Muscle of back (tissue), 11 donors: ENCODE results near the gene PEX12. TPM values are rescaled to one million over a fixed set of nuclear protein-coding genes. Genes with fewer than 3 reads are reported as not detected.
A peak's percentile ranks its signal among the peaks of the same experiment; 100 is the strongest.
"Not testable (repeated sequence)": the region's sequence is repeated elsewhere in the genome, so short reads cannot be mapped to it uniquely, and the experiment has no call there.

Experiments used
- DNase-seq, 3 donors: peaks; one replicate each; pipeline versions ENCODE4 v3.0.0 to v3.0.0-alpha.2; 2013
- polyA plus RNA-seq, 10 donors: library from polyadenylated mRNA; unstranded; fragments of 120-200 nt; gene quantifications; one replicate each; pipeline ENCODE4 v1.2.1, GENCODE V29; 2013; ENCODE audit not compliant: insufficient read length in 10 of 10

Gene PEX12
- polyA plus RNA-seq, 10 donors = 7.1 to 9.2 (median 7.9) TPM

GRCh38 chr17:35584061-35584460 is 5.7 kb upstream of the PEX12 start:
- DNase-seq = no peak

- no peak for DNase-seq
Measured at GRCh38 chr17:35578929-35579432, 610 bp upstream of the PEX12 start.

GRCh38 chr17:35577830-35578196 is 558 bp downstream of the PEX12 start:
- peak in 1 of 3 donors; percentile 27 for DNase-seq

- no peak for DNase-seq
Measured at GRCh38 chr17:35575759-35576158, 2.6 kb downstream of the PEX12 start.

GRCh38 chr17:35569405-35569804 is 9.0 kb downstream of the PEX12 start:
- DNase-seq = no peak

- DNase-seq = peak in 1 of 3 donors; percentile 23
Measured at GRCh38 chr17:35568561-35568960, 9.8 kb downstream of the PEX12 start.

GRCh38 chr17:35566968-35567367 is 11.4 kb downstream of the PEX12 start:
- no peak for DNase-seq

GRCh38 chr17:35563181-35563580 is 15.2 kb downstream of the PEX12 start:
- not testable (repeated sequence) for DNase-seq

GRCh38 chr17:35560703-35561102 is 17.7 kb downstream of the PEX12 start, which contains the start of gene SLFN14:
TSS of gene SLFN14 (minus strand) at chr17:35560819. CDS start at chr17:35558062, 2,757 bp downstream.
- DNase-seq = no peak

GRCh38 chr17:35559495-35560210 is 18.7 kb downstream of the PEX12 start:
- DNase-seq = no peak

GRCh38 chr17:35557353-35557752 is 21.0 kb downstream of the PEX12 start:
- no peak for DNase-seq

- no peak for DNase-seq
Measured at GRCh38 chr17:35555691-35556090, 22.7 kb downstream of the PEX12 start.

- no peak for DNase-seq
Measured at GRCh38 chr17:35554668-35555067, 23.7 kb downstream of the PEX12 start.

GRCh38 chr17:35553310-35553709 is 25.1 kb downstream of the PEX12 start:
- DNase-seq = no peak

GRCh38 chr17:35548978-35549377 is 29.4 kb downstream of the PEX12 start:
- DNase-seq = no peak

GRCh38 chr17:35548208-35548810 is 30.1 kb downstream of the PEX12 start:
- DNase-seq = no peak

GRCh38 chr17:35546487-35546886 is 31.9 kb downstream of the PEX12 start:
- no peak for DNase-seq

- DNase-seq = no peak
Measured at GRCh38 chr17:35545150-35545549, 33.2 kb downstream of the PEX12 start.

GRCh38 chr17:35543856-35544255 is 34.5 kb downstream of the PEX12 start:
- DNase-seq = no peak

- DNase-seq = no peak
Measured at GRCh38 chr17:35542990-35543389, 35.4 kb downstream of the PEX12 start.

GRCh38 chr17:35541434-35541833 is 36.9 kb downstream of the PEX12 start:
- no peak for DNase-seq

- peak in 2 of 3 donors; percentile 12 to 30 for DNase-seq
Measured at GRCh38 chr17:35540589-35541404, 37.6 kb downstream of the PEX12 start.

- no peak for DNase-seq
Measured at GRCh38 chr17:35539659-35540026, 38.7 kb downstream of the PEX12 start.
